GM13977 (cell line): ENCODE results near the gene ATP6AP1.

Source experiments
- DNase-seq: peaks from one replicate; pipeline ENCODE4 v3.0.0; 2012; ENCODE audit warnings: low spot score
- CTCF ChIP-seq: IDR thresholded peaks from 2 replicates; pipeline ENCODE4 v1.5.1; 2012; ENCODE audit warnings: mild to moderate bottlenecking, control low read depth; ENCODE audit not compliant: insufficient read depth; ENCODE audit errors: extremely low read depth, missing control alignments
- in situ Hi-C: fragments of 300-500 bp; cut with MboI; formaldehyde crosslinking; loops from one replicate; pipeline ENCODE4 v1.12.0; 2022; ENCODE audit warnings: low sequenced_read_pairs, low pct_unique_long_range_greater_than_20kb, mixed read lengths, inconsistent platforms; ENCODE audit not compliant: unreplicated experiment

ATP6AP1 gene

GRCh38 chrX:154450312-154450711, 21.8 kb downstream of the ATP6AP1 start:
- no peak for DNase-seq
- no peak for TF ChIP-seq CTCF
- in situ Hi-C loops = no loop called here

- no peak for DNase-seq
- no peak for TF ChIP-seq CTCF
- in situ Hi-C loops = no loop called here
Measured at GRCh38 chrX:154452823-154453222, 24.3 kb downstream of the ATP6AP1 start.

GRCh38 chrX:154457491-154458115, 29.1 kb downstream of the ATP6AP1 start:
- in situ Hi-C loops = no loop called here
- TF ChIP-seq CTCF = no peak
- peak; percentile 90 for DNase-seq

GRCh38 chrX:154458116-154458953, 29.9 kb downstream of the ATP6AP1 start, which contains the start of gene PLXNA3:
Gene PLXNA3, plus strand, starts transcription at chrX:154458281. Its CDS starts 1,903 bp downstream, at chrX:154460184.
- in situ Hi-C loops = no loop called here
- no peak for TF ChIP-seq CTCF
- peak; percentile 86 for DNase-seq

- in situ Hi-C loops = no loop called here
- TF ChIP-seq CTCF = no peak
- DNase-seq = no peak
Measured at GRCh38 chrX:154458954-154459778, 30.7 kb downstream of the ATP6AP1 start.

GRCh38 chrX:154459832-154460231, 31.4 kb downstream of the ATP6AP1 start:
- DNase-seq = no peak
- in situ Hi-C loops = no loop called here

More at GRCh38 chrX:154459832-154460231, 31.4 kb downstream of the ATP6AP1 start:
- no peak for TF ChIP-seq CTCF
